B cell (primary cell): ENCODE results near the gene YRDC. TPM values are rescaled to one million over a fixed set of nuclear protein-coding genes. Genes with fewer than 3 reads are reported as not detected.
A peak's percentile ranks its signal among the peaks of the same experiment; 100 is the strongest.

ENCODE experiments used
- ATAC-seq: fragments of 200-7000 bp; cut with Tn5 transposase; one replicate; pipeline ENCODE4 v1.10.0; 2021; ENCODE audit warnings: low read depth, mild to moderate bottlenecking, moderate number of reproducible peaks, moderate library complexity
- CTCF ChIA-PET: fragments of 350-600 bp; sonication (Branson Sonifier 250); formaldehyde crosslinking; loops from one replicate; lab custom pipeline; 2021; ENCODE audit warnings: antibody characterized with exemption, inconsistent platforms; lab: Charles Lee
- POLR2A ChIA-PET: fragments of 350-600 bp; sonication (Branson Sonifier 250); formaldehyde crosslinking; loops from one replicate; lab custom pipeline; 2021; ENCODE audit warnings: antibody characterized with exemption; lab: Charles Lee
- DNase-seq: peaks from one replicate; pipeline ENCODE4 v3.0.0; 2013
- H2AFZ ChIP-seq: 2 replicates; pipeline ENCODE4 v1.6.1; 2012; ENCODE audit warnings: mild to moderate bottlenecking, low read depth, low read length; ENCODE audit not compliant: insufficient read depth, poor library complexity, severe bottlenecking
- H3K27ac ChIP-seq, 2 donors: 1 replicate in 1 of 2; 2 replicates in 1 of 2; pipeline ENCODE4 v1.5.1; 2012 to 2013; ENCODE audit warnings: low read length in 2 of 2, mild to moderate bottlenecking in 2 of 2, moderate library complexity in 1 of 2
- H3K27me3 ChIP-seq, 4 experiments: fragments of 200-600 bp in 1 of 4; sonication (generic) in 1 of 4; replicated peaks in 1 of 4; 1 replicate in 2 of 4; 2 replicates in 2 of 4; pipeline versions ENCODE4 v1.6.1 to v1.7.0; 2013 to 2016; ENCODE audit warnings: low read length in 3 of 4, mild to moderate bottlenecking in 2 of 4, mixed read lengths in 1 of 4, moderate library complexity in 1 of 4; ENCODE audit not compliant: insufficient read depth in 4 of 4, control insufficient read depth in 3 of 4; ENCODE audit errors: control extremely low read depth in 1 of 4
- H3K36me3 ChIP-seq, 2 experiments: replicated peaks in 1 of 2; 1 replicate in 1 of 2; 2 replicates in 1 of 2; pipeline versions ENCODE4 v1.6.1 to v1.7.1; 2013; ENCODE audit warnings: low read length in 1 of 2; ENCODE audit not compliant: insufficient read depth in 2 of 2, control insufficient read depth in 1 of 2; ENCODE audit errors: control extremely low read depth in 1 of 2, extremely low read depth in 1 of 2
- H3K4me1 ChIP-seq, 2 donors: fragments of 200-600 bp in 1 of 2; sonication (generic) in 1 of 2; 1 replicate in 1 of 2; 2 replicates in 1 of 2; pipeline versions ENCODE4 v1.5.1 to v1.6.1; 2013 to 2017; ENCODE audit warnings: low read length in 2 of 2; ENCODE audit not compliant: control insufficient read depth in 2 of 2, insufficient read depth in 2 of 2
- H3K4me2 ChIP-seq: replicated peaks from 2 replicates; pipeline ENCODE3; 2012; ENCODE audit warnings: mild to moderate bottlenecking, low read depth, low read length; ENCODE audit not compliant: poor library complexity, severe bottlenecking
- H3K4me3 ChIP-seq, 5 experiments: fragments of 200-600 bp in 1 of 5; sonication (generic) in 1 of 5; 1 replicate in 3 of 5; 2 replicates in 2 of 5; pipeline versions ENCODE4 v1.5.1 to v1.7.0; 2011 to 2016; ENCODE audit warnings: low read length in 4 of 5, mild to moderate bottlenecking in 4 of 5, low read depth in 2 of 5, control low read depth in 1 of 5, moderate library complexity in 1 of 5; ENCODE audit not compliant: insufficient read depth in 1 of 5; ENCODE audit errors: control extremely low read depth in 1 of 5, extremely low read depth in 1 of 5
- H3K79me2 ChIP-seq: fragments of 200-600 bp; sonication (generic); one replicate; pipeline ENCODE4 v1.6.0; 2016; ENCODE audit warnings: low read length; ENCODE audit not compliant: control insufficient read depth, insufficient read depth
- H3K9ac ChIP-seq: fragments of 200-600 bp; sonication (generic); 2 replicates; pipeline ENCODE4 v1.6.1; 2017; ENCODE audit warnings: mild to moderate bottlenecking, low read length, moderate library complexity
- H3K9me3 ChIP-seq, 3 donors: one replicate each; pipeline versions ENCODE4 v1.6.1 to v1.7.1; 2013; ENCODE audit warnings: low read length in 2 of 3; ENCODE audit not compliant: control insufficient read depth in 2 of 3, insufficient read depth in 1 of 3; ENCODE audit errors: control extremely low read depth in 1 of 3
- H4K20me1 ChIP-seq: 2 replicates; pipeline ENCODE4 v1.6.0; 2012; ENCODE audit warnings: mild to moderate bottlenecking, low read length; ENCODE audit not compliant: insufficient read depth, control insufficient read depth, poor library complexity, severe bottlenecking
- H3K27ac Mint-ChIP-seq: one replicate; pipeline ENCODE4 v1.8.0; 2021; ENCODE audit warnings: mixed read lengths
- H3K27me3 Mint-ChIP-seq: one replicate; pipeline ENCODE4 v1.8.0; 2021; ENCODE audit warnings: mixed read lengths
- H3K4me1 Mint-ChIP-seq: one replicate; pipeline ENCODE4 v1.8.0; 2021; ENCODE audit warnings: mixed read lengths
- H3K4me3 Mint-ChIP-seq: one replicate; pipeline ENCODE4 v1.8.0; 2021; ENCODE audit warnings: mixed read lengths
- H3K9me3 Mint-ChIP-seq: one replicate; pipeline ENCODE4 v1.8.0; 2022; ENCODE audit warnings: mixed read lengths; ENCODE audit not compliant: insufficient read depth
- CTCF ChIP-seq: fragments of 200-600 bp; IDR thresholded peaks from one replicate; pipeline ENCODE4 v1.8.0; 2022; ENCODE audit warnings: antibody characterized with exemption, mild to moderate bottlenecking
- EZH2 ChIP-seq: IDR thresholded peaks from 2 replicates; pipeline ENCODE4 v1.6.1; 2012; ENCODE audit warnings: borderline replicate concordance, low read depth, mild to moderate bottlenecking, moderate library complexity, low read length; ENCODE audit not compliant: insufficient read depth, poor library complexity, severe bottlenecking
- WGBS: methylation state at CpG from one replicate; pipeline ENCODE4 v1.1.5; 2013; ENCODE audit warnings: missing lambda C conversion rate; ENCODE audit not compliant: insufficient coverage; 5-methylcytosine and 5-hydroxymethylcytosine counted together
- intact Hi-C: fragments of 100-400 bp; cut with micrococcal nuclease; formaldehyde crosslinking; loops from one replicate; pipeline ENCODE4 v1.10.0; 2022
- polyA plus RNA-seq: library from polyadenylated mRNA; depleted of rRNA; stranded (reverse); fragments of >200 nt; gene quantifications from 2 replicates; pipeline ENCODE4 v1.2.3, GENCODE V29; 2012
- total RNA-seq, 2 donors: library from RNA; stranded (reverse); fragments of 120-200 nt in 1 of 2; gene quantifications; 1 replicate in 1 of 2; 2 replicates in 1 of 2; pipeline versions ENCODE4 v1.2.3 to v1.2.4, GENCODE V29; 2013 to 2022

YRDC gene
- total and polyA plus RNA-seq, 2 donors (not counting 1 experiment from before 2014, with no cell fraction given): 12.5 to 16.7 TPM

- intact Hi-C loops: loop anchor here (5.0 kb wide), 1 partner anchor 140 kb away; the partner anchor contains the start of gene INPP5B
- ChIA-PET CTCF (interaction anchor here (2.5 kb wide), 1 partner anchor 53 kb away, joined by 20 read pairs; the partner anchor contains the start of gene MTF1), POLR2A (interaction anchor here (2.0 to 2.3 kb wide), 2 partner anchors 10 to 53 kb away, joined by 5 to 8 read pairs; partner anchors contain the start of gene MTF1)
- H3K4me3 ChIP-seq: peak overlapping the region; percentile 78 to 88 (median 83)
- no peak for DNase-seq
- H3K4me1 Mint-ChIP-seq: peaks cover 40% of the 10 kb centered on the region
- peak overlapping the region; percentile 85 for H3K4me3 Mint-ChIP-seq
- H3K27me3 Mint-ChIP-seq: no peaks in the 10 kb centered on the region
- H3K27me3 ChIP-seq: no peaks in the 10 kb centered on the region
- peaks cover 14 to 31% of the 10 kb centered on the region in 2 donors for H3K4me1 ChIP-seq
- no peaks in the 10 kb centered on the region for H3K9me3 ChIP-seq
- H4K20me1 ChIP-seq: peaks cover 27% of the 10 kb centered on the region
- WGBS: 25% methylated on average over 7 of the region's 9 CpGs
- H3K36me3 ChIP-seq: peaks cover 0 to 50% of the 10 kb centered on the region in 2 experiments
- H3K27ac ChIP-seq: peak overlapping the region; percentile 38 to 94
- no peaks in the 10 kb centered on the region for H3K9me3 Mint-ChIP-seq
- H3K9ac ChIP-seq: peak overlapping the region; percentile 93
- H2AFZ ChIP-seq: peak overlapping the region; percentile 96
- H3K79me2 ChIP-seq: peaks cover 23% of the 10 kb centered on the region
- H3K4me2 ChIP-seq: peak overlapping the region; percentile 95
- ATAC-seq: no peak
- TF ChIP-seq CTCF (no peak), EZH2 (no peak)
- peak overlapping the region; percentile 81 for H3K27ac Mint-ChIP-seq
These were observed 821 bp downstream of the YRDC start for GRCh38 chr1:37807220-37807554.

- Histone ChIP-seq H3K4me2 (no peak overlapping the region), H3K27ac (no peak overlapping the region), H3K9ac (no peak overlapping the region), H3K4me1 (peaks cover 8 to 14% of the 10 kb centered on the region in 2 donors), H3K27me3 (no peaks in the 10 kb centered on the region), H3K9me3 (no peaks in the 10 kb centered on the region), H3K36me3 (peaks cover 0 to 64% of the 10 kb centered on the region in 2 experiments), H4K20me1 (peaks cover 25% of the 10 kb centered on the region), H2AFZ (no peak overlapping the region), H3K4me3 (no peak overlapping the region), H3K79me2 (peaks cover 8% of the 10 kb centered on the region)
- ATAC-seq (no peak), DNase-seq (no peak)
- H3K27ac Mint-ChIP-seq: no peak overlapping the region
- intact Hi-C loops: no loop called here
- H3K4me1 Mint-ChIP-seq: peaks cover 18% of the 10 kb centered on the region
- WGBS: 100% methylated on average over 1 of the region's 1 CpG
- ChIA-PET CTCF (no interaction called here), POLR2A (no interaction called here)
- H3K9me3 Mint-ChIP-seq: no peaks in the 10 kb centered on the region
- H3K4me3 Mint-ChIP-seq: no peak overlapping the region
- no peaks in the 10 kb centered on the region for H3K27me3 Mint-ChIP-seq
- TF ChIP-seq CTCF (no peak), EZH2 (no peak)
These were observed 5.6 kb downstream of the YRDC start for GRCh38 chr1:37802439-37802838.
